ENCODE measurements around the gene KCNK16.

The KCNK16 gene

GRCh38 chr6:39322306-39322850, at the start of gene KCNK16:
Gene KCNK16 (minus strand): TSS chr6:39322702. CDS start chr6:39322540, 162 bp downstream.
- DNase-seq (ENCODE audit: low read depth, low spot score) = no peak

GRCh38 chr6:39370390-39370789, 47.9 kb upstream of the KCNK16 start:
- no peak for DNase-seq (ENCODE audit: low read depth, low spot score)

- no peak for DNase-seq (ENCODE audit: low read depth, low spot score)
Observed at GRCh38 chr6:39369987-39370386, 47.5 kb upstream of the KCNK16 start.

- DNase-seq (ENCODE audit: low read depth, low spot score) = no peak
Observed at GRCh38 chr6:39367700-39368099, 45.2 kb upstream of the KCNK16 start.

GRCh38 chr6:39366931-39367618, 44.6 kb upstream of the KCNK16 start:
- DNase-seq (ENCODE audit: low read depth, low spot score) = no peak

GRCh38 chr6:39365281-39366074, 43.0 kb upstream of the KCNK16 start:
- no peak for DNase-seq (ENCODE audit: low read depth, low spot score)

GRCh38 chr6:39363280-39363679, 40.8 kb upstream of the KCNK16 start:
- DNase-seq (ENCODE audit: low read depth, low spot score) = no peak

GRCh38 chr6:39362487-39362865, 40.0 kb upstream of the KCNK16 start:
- DNase-seq (ENCODE audit: low read depth, low spot score) = no peak

GRCh38 chr6:39361657-39362486, 39.4 kb upstream of the KCNK16 start:
- DNase-seq (ENCODE audit: low read depth, low spot score) = peak; percentile 29

GRCh38 chr6:39360378-39360777, 37.9 kb upstream of the KCNK16 start:
- no peak for DNase-seq (ENCODE audit: low read depth, low spot score)

- peak; percentile 43 for DNase-seq (ENCODE audit: low read depth, low spot score)
Observed at GRCh38 chr6:39357998-39358686, 35.6 kb upstream of the KCNK16 start.

GRCh38 chr6:39353698-39354315, 31.3 kb upstream of the KCNK16 start:
- DNase-seq (ENCODE audit: low read depth, low spot score) = no peak

- no peak for DNase-seq (ENCODE audit: low read depth, low spot score)
Observed at GRCh38 chr6:39350723-39351505, 28.4 kb upstream of the KCNK16 start.

- DNase-seq (ENCODE audit: low read depth, low spot score) = no peak
Observed at GRCh38 chr6:39348740-39349139, 26.2 kb upstream of the KCNK16 start.

- peak; percentile 26 for DNase-seq (ENCODE audit: low read depth, low spot score)
Observed at GRCh38 chr6:39347906-39348585, 25.5 kb upstream of the KCNK16 start.

- no peak for DNase-seq (ENCODE audit: low read depth, low spot score)
Observed at GRCh38 chr6:39347206-39347605, 24.7 kb upstream of the KCNK16 start.

GRCh38 chr6:39344821-39345280, 22.3 kb upstream of the KCNK16 start:
- DNase-seq (ENCODE audit: low read depth, low spot score) = no peak

- DNase-seq (ENCODE audit: low read depth, low spot score) = no peak
Observed at GRCh38 chr6:39343396-39343870, 20.9 kb upstream of the KCNK16 start.

GRCh38 chr6:39342692-39343395, 20.3 kb upstream of the KCNK16 start:
- DNase-seq (ENCODE audit: low read depth, low spot score) = no peak
